GM18870 (cell line): ENCODE data around the gene RNF25.

Source experiments
- ATAC-seq: cut with Tn5 transposase; IDR thresholded peaks from one replicate; pipeline ENCODE4 v1.9.1; 2021; ENCODE audit warnings: moderate library complexity; ENCODE audit not compliant: unreplicated experiment

Gene RNF25

GRCh38 chr2:218631837-218632236 lies 40.0 kb downstream of the RNF25 start:
- ATAC-seq = no peak

- no peak for ATAC-seq
Measured at GRCh38 chr2:218627939-218628338, 43.9 kb downstream of the RNF25 start.

GRCh38 chr2:218626369-218626768 lies 45.4 kb downstream of the RNF25 start:
- ATAC-seq = no peak

- ATAC-seq = no peak
Measured at GRCh38 chr2:218623366-218623705, 48.5 kb downstream of the RNF25 start.

GRCh38 chr2:218622606-218623365 lies 49.0 kb downstream of the RNF25 start:
- no peak for ATAC-seq

- ATAC-seq = no peak
Measured at GRCh38 chr2:218621007-218621406, 50.8 kb downstream of the RNF25 start.

GRCh38 chr2:218618102-218618860 lies 53.5 kb downstream of the RNF25 start:
- no peak for ATAC-seq

- ATAC-seq = no peak
Measured at GRCh38 chr2:218615868-218616315, 55.9 kb downstream of the RNF25 start.
